Mesenchymal stem cell (in vitro differentiated cells and primary cell): ENCODE measurements around the gene ISYNA1.

Experiments used
- DNase-seq: peaks from one replicate; pipeline ENCODE4 v3.0.0-alpha.2; 2013
- H2AFZ ChIP-seq: one replicate; pipeline ENCODE4 v1.6.1; 2013; ENCODE audit warnings: low read depth, mild to moderate bottlenecking, control low read depth, inconsistent platforms, low read length, moderate library complexity
- H2AK5ac ChIP-seq: 2 replicates; pipeline ENCODE4 v1.6.1; 2013; ENCODE audit warnings: low read length, moderate library complexity, mild to moderate bottlenecking, inconsistent platforms; ENCODE audit not compliant: severe bottlenecking
- H2BK120ac ChIP-seq: one replicate; pipeline ENCODE4 v1.6.1; 2013; ENCODE audit warnings: low read depth, mild to moderate bottlenecking, inconsistent platforms, low read length, moderate library complexity
- H2BK12ac ChIP-seq, 2 experiments: one replicate each; pipeline ENCODE4 v1.6.1; 2013; ENCODE audit warnings: inconsistent platforms in 2 of 2, low read length in 2 of 2, mild to moderate bottlenecking in 2 of 2, moderate library complexity in 2 of 2, control low read depth in 1 of 2
- H2BK15ac ChIP-seq: one replicate; pipeline ENCODE4 v1.6.1; 2013; ENCODE audit warnings: mild to moderate bottlenecking, low read depth, inconsistent platforms; ENCODE audit not compliant: poor library complexity, severe bottlenecking
- H2BK5ac ChIP-seq: 2 replicates; pipeline ENCODE4 v1.6.1; 2013; ENCODE audit warnings: low read depth, mild to moderate bottlenecking, low read length, control low read depth, inconsistent platforms; ENCODE audit not compliant: poor library complexity, severe bottlenecking
- H3K14ac ChIP-seq, 2 experiments: one replicate each; pipeline ENCODE4 v1.6.1; 2013; ENCODE audit warnings: inconsistent platforms in 2 of 2, low read length in 2 of 2, control low read depth in 1 of 2, mild to moderate bottlenecking in 1 of 2, moderate library complexity in 1 of 2
- H3K18ac ChIP-seq, 2 experiments: one replicate each; pipeline ENCODE4 v1.6.1; 2013; ENCODE audit warnings: inconsistent platforms in 2 of 2, low read length in 2 of 2, control low read depth in 1 of 2, low read depth in 1 of 2, mild to moderate bottlenecking in 1 of 2
- H3K23ac ChIP-seq, 2 experiments: one replicate each; pipeline ENCODE4 v1.6.1; 2013; ENCODE audit warnings: inconsistent platforms in 2 of 2, low read length in 2 of 2, mild to moderate bottlenecking in 2 of 2, moderate library complexity in 2 of 2, control low read depth in 1 of 2
- H3K27ac ChIP-seq: 2 replicates; pipeline ENCODE4 v1.5.1; 2013; ENCODE audit warnings: mild to moderate bottlenecking, moderate library complexity, low read length, control low read depth, inconsistent platforms; ENCODE audit not compliant: poor library complexity, severe bottlenecking
- H3K27me3 ChIP-seq, 2 experiments: 2 replicates each; pipeline versions ENCODE4 v1.6.1 to v1.7.0; 2013; ENCODE audit warnings: low read length in 2 of 2, mild to moderate bottlenecking in 2 of 2, moderate library complexity in 2 of 2, control low read depth in 1 of 2, inconsistent platforms in 1 of 2; ENCODE audit not compliant: control insufficient read depth in 1 of 2, insufficient read depth in 1 of 2
- H3K36me3 ChIP-seq, 2 experiments: 2 replicates each; pipeline versions ENCODE4 v1.6.1 to v1.7.0; 2013; ENCODE audit warnings: low read length in 2 of 2, control low read depth in 1 of 2, inconsistent platforms in 1 of 2, low read depth in 1 of 2, mild to moderate bottlenecking in 1 of 2; ENCODE audit not compliant: insufficient read depth in 2 of 2, control insufficient read depth in 1 of 2
- H3K4ac ChIP-seq, 2 experiments: one replicate each; pipeline ENCODE4 v1.6.1; 2013; ENCODE audit warnings: inconsistent platforms in 2 of 2, low read length in 2 of 2, mild to moderate bottlenecking in 2 of 2, moderate library complexity in 2 of 2, control low read depth in 1 of 2, low read depth in 1 of 2
- H3K4me1 ChIP-seq: 2 replicates; pipeline ENCODE4 v1.6.1; 2013; ENCODE audit warnings: low read depth, low read length, control low read depth; ENCODE audit not compliant: control insufficient read depth, insufficient read depth
- H3K4me2 ChIP-seq: 2 replicates; pipeline ENCODE4 v1.6.1; 2013; ENCODE audit warnings: low read length, mild to moderate bottlenecking, inconsistent platforms; ENCODE audit not compliant: poor library complexity, severe bottlenecking
- H3K4me3 ChIP-seq, 2 experiments: 2 replicates each; pipeline versions ENCODE4 v1.5.1 to v1.7.0; 2013; ENCODE audit warnings: low read length in 2 of 2, mild to moderate bottlenecking in 2 of 2, control low read depth in 1 of 2, low read depth in 1 of 2; ENCODE audit not compliant: insufficient read depth in 1 of 2
- H3K79me1 ChIP-seq: replicated peaks from 2 replicates; pipeline ENCODE4 v1.6.1; 2013; ENCODE audit warnings: mild to moderate bottlenecking, control low read depth, low read length, inconsistent platforms; ENCODE audit not compliant: poor library complexity, severe bottlenecking
- H3K9ac ChIP-seq: 2 replicates; pipeline ENCODE4 v1.7.0; 2013; ENCODE audit warnings: mild to moderate bottlenecking, low read length, moderate library complexity
- H3K9me3 ChIP-seq: 2 replicates; pipeline ENCODE4 v1.7.0; 2013; ENCODE audit warnings: mild to moderate bottlenecking, low read length; ENCODE audit not compliant: control insufficient read depth
- H4K8ac ChIP-seq: one replicate; pipeline ENCODE4 v1.6.1; 2013; ENCODE audit warnings: inconsistent platforms, mild to moderate bottlenecking, low read length, moderate library complexity
- H4K91ac ChIP-seq: one replicate; pipeline ENCODE4 v1.6.1; 2013; ENCODE audit warnings: mild to moderate bottlenecking, low read length, inconsistent platforms
- WGBS: methylation state at CpG from one replicate; pipeline ENCODE4 v1.1.7; 2013; ENCODE audit warnings: mixed read lengths; 5-methylcytosine and 5-hydroxymethylcytosine counted together

ISYNA1 gene

GRCh38 chr19:18456974-18457373 is 19.0 kb upstream of the ISYNA1 start:
- H3K14ac ChIP-seq = no peak overlapping the region
- peak overlapping the region in 1 of 2 experiments; percentile 23 for H2BK12ac ChIP-seq
- H3K27me3 ChIP-seq = no peaks in the 10 kb centered on the region
- H3K4me2 ChIP-seq = no peak overlapping the region
- H2BK5ac ChIP-seq = no peak overlapping the region
- peak overlapping the region; percentile 17 for H2BK15ac ChIP-seq
- H3K27ac ChIP-seq = no peak overlapping the region
- H3K9ac ChIP-seq = peak overlapping the region; percentile 39
- 96% methylated on average over 7 of the region's 9 CpGs for WGBS
- no peak overlapping the region for H3K4me3 ChIP-seq
- peaks cover 58 to 62% of the 10 kb centered on the region in 2 experiments for H3K36me3 ChIP-seq
- H4K8ac ChIP-seq = no peak overlapping the region
- no peak for DNase-seq
- H3K23ac ChIP-seq = no peak overlapping the region
- no peak overlapping the region for H2AK5ac ChIP-seq
- no peak overlapping the region for H3K18ac ChIP-seq
- no peak overlapping the region for H2AFZ ChIP-seq
- H3K9me3 ChIP-seq = no peaks in the 10 kb centered on the region
- H3K4me1 ChIP-seq = peaks cover 46% of the 10 kb centered on the region
- H2BK120ac ChIP-seq = no peak overlapping the region
- peaks cover 28% of the 10 kb centered on the region for H3K79me1 ChIP-seq
- no peak overlapping the region for H4K91ac ChIP-seq
- no peak overlapping the region for H3K4ac ChIP-seq

- no peak overlapping the region for H2AK5ac ChIP-seq
- H3K9me3 ChIP-seq = no peaks in the 10 kb centered on the region
- H3K9ac ChIP-seq = no peak overlapping the region
- no peak overlapping the region for H2BK15ac ChIP-seq
- peaks cover 57 to 62% of the 10 kb centered on the region in 2 experiments for H3K36me3 ChIP-seq
- H4K91ac ChIP-seq = peak overlapping the region; percentile 19
- no peak overlapping the region for H3K4ac ChIP-seq
- H3K4me3 ChIP-seq = no peak overlapping the region
- H3K4me1 ChIP-seq = peaks cover 46% of the 10 kb centered on the region
- WGBS = 96% methylated on average over 4 of the region's 4 CpGs
- no peak overlapping the region for H2BK5ac ChIP-seq
- H3K18ac ChIP-seq = no peak overlapping the region
- no peak overlapping the region for H3K4me2 ChIP-seq
- peaks cover 25% of the 10 kb centered on the region for H3K79me1 ChIP-seq
- no peak overlapping the region for H2BK12ac ChIP-seq
- no peak overlapping the region for H4K8ac ChIP-seq
- H2BK120ac ChIP-seq = no peak overlapping the region
- H2AFZ ChIP-seq = no peak overlapping the region
- no peak overlapping the region for H3K27ac ChIP-seq
- no peaks in the 10 kb centered on the region for H3K27me3 ChIP-seq
- H3K23ac ChIP-seq = no peak overlapping the region
- no peak for DNase-seq
- H3K14ac ChIP-seq = no peak overlapping the region
Observed at GRCh38 chr19:18456279-18456678, 18.3 kb upstream of the ISYNA1 start.

GRCh38 chr19:18453269-18454024 is 15.5 kb upstream of the ISYNA1 start:
- H3K18ac ChIP-seq = no peak overlapping the region
- no peak overlapping the region for H3K23ac ChIP-seq
- H2AFZ ChIP-seq = no peak overlapping the region
- H3K14ac ChIP-seq = no peak overlapping the region
- peaks cover 63 to 73% of the 10 kb centered on the region in 2 experiments for H3K36me3 ChIP-seq
- H2BK12ac ChIP-seq = no peak overlapping the region
- no peak overlapping the region for H4K91ac ChIP-seq
- peaks cover 34% of the 10 kb centered on the region for H3K79me1 ChIP-seq
- H3K9me3 ChIP-seq = no peaks in the 10 kb centered on the region
- no peak overlapping the region for H2BK15ac ChIP-seq
- H3K4ac ChIP-seq = no peak overlapping the region
- peaks cover 35% of the 10 kb centered on the region for H3K4me1 ChIP-seq
- no peak overlapping the region for H3K4me3 ChIP-seq
- WGBS = 80% methylated on average over 10 of the region's 10 CpGs
- no peak overlapping the region for H2BK120ac ChIP-seq
- no peak overlapping the region for H2AK5ac ChIP-seq
- H3K27ac ChIP-seq = no peak overlapping the region
- DNase-seq = peak; percentile 39
- H3K9ac ChIP-seq = peak overlapping the region; percentile 0
- no peak overlapping the region for H3K4me2 ChIP-seq
- H2BK5ac ChIP-seq = no peak overlapping the region
- no peak overlapping the region for H4K8ac ChIP-seq
- H3K27me3 ChIP-seq = no peaks in the 10 kb centered on the region

GRCh38 chr19:18452386-18452785 is 14.5 kb upstream of the ISYNA1 start:
- Histone ChIP-seq H2AK5ac (no peak overlapping the region), H3K9me3 (no peaks in the 10 kb centered on the region), H2BK15ac (no peak overlapping the region), H3K14ac (no peak overlapping the region), H3K4me1 (peaks cover 25% of the 10 kb centered on the region), H3K4ac (peak overlapping the region in 1 of 2 experiments; percentile 61), H3K9ac (peak overlapping the region; percentile 16), H2AFZ (no peak overlapping the region), H3K4me2 (no peak overlapping the region), H3K27me3 (no peaks in the 10 kb centered on the region), H3K79me1 (peaks cover 31% of the 10 kb centered on the region), H2BK5ac (no peak overlapping the region), H3K36me3 (peaks cover 60 to 69% of the 10 kb centered on the region in 2 experiments), H4K91ac (no peak overlapping the region), H3K4me3 (no peak overlapping the region), H2BK120ac (no peak overlapping the region), H3K18ac (no peak overlapping the region), H4K8ac (peak overlapping the region; percentile 47), H3K27ac (no peak overlapping the region), H2BK12ac (no peak overlapping the region), H3K23ac (no peak overlapping the region)
- 61% methylated on average over 3 of the region's 3 CpGs for WGBS
- no peak for DNase-seq
